GM23338 (cell line): ENCODE measurements around the gene BRD2. TPM values are rescaled to one million over a fixed set of nuclear protein-coding genes. Genes with fewer than 3 reads are reported as not detected.

Experiments used
- ATAC-seq: fragments of 200-7000 bp; cut with Tn5 transposase; 3 replicates; pipeline ENCODE4 v1.9.1; 2020
- DNase-seq: peaks from one replicate; pipeline ENCODE4 v3.0.0-alpha.2; 2015; ENCODE audit warnings: low spot score
- H2AFZ ChIP-seq: fragments of 200-600 bp; sonication (generic); 2 replicates; pipeline ENCODE4 v1.8.0; 2016; ENCODE audit warnings: antibody characterized with exemption, mild to moderate bottlenecking, moderate library complexity
- H3F3A ChIP-seq: fragments of 200-600 bp; sonication (generic); replicated peaks from 2 replicates; pipeline ENCODE4 v1.8.0; 2017; ENCODE audit warnings: antibody characterized with exemption, mixed run types, low read depth
- H3K27ac ChIP-seq: fragments of 200-600 bp; sonication (generic); 2 replicates; pipeline ENCODE4 v1.6.1; 2016; ENCODE audit warnings: low read depth
- H3K27me3 ChIP-seq: fragments of 200-600 bp; sonication (generic); 2 replicates; pipeline ENCODE4 v1.8.0; 2016; ENCODE audit warnings: mild to moderate bottlenecking, mixed run types, moderate library complexity; ENCODE audit not compliant: insufficient read depth
- H3K36me3 ChIP-seq: fragments of 200-600 bp; sonication (generic); 2 replicates; pipeline ENCODE4 v1.8.0; 2016; ENCODE audit warnings: mild to moderate bottlenecking; ENCODE audit not compliant: insufficient read depth
- H3K4me1 ChIP-seq: fragments of 200-600 bp; sonication (generic); 2 replicates; pipeline ENCODE4 v1.8.0; 2016; ENCODE audit warnings: mild to moderate bottlenecking, moderate library complexity; ENCODE audit not compliant: insufficient read depth
- H3K4me2 ChIP-seq: fragments of 200-600 bp; sonication (generic); 2 replicates; pipeline ENCODE4 v1.7.1; 2017; ENCODE audit warnings: mixed run types
- H3K4me3 ChIP-seq: fragments of 200-600 bp; sonication (generic); 2 replicates; pipeline ENCODE4 v1.6.1; 2016; ENCODE audit warnings: mixed run types
- H3K79me2 ChIP-seq: fragments of 200-600 bp; sonication (generic); replicated peaks from 2 replicates; pipeline ENCODE4 v1.8.0; 2017; ENCODE audit warnings: mild to moderate bottlenecking; ENCODE audit not compliant: insufficient read depth
- H3K9me2 ChIP-seq: fragments of 200-600 bp; sonication (generic); 2 replicates; pipeline ENCODE4 v1.8.0; 2017; ENCODE audit not compliant: insufficient read depth
- H4K20me1 ChIP-seq: fragments of 200-600 bp; sonication (generic); replicated peaks from 2 replicates; pipeline ENCODE4 v1.8.0; 2017; ENCODE audit warnings: mild to moderate bottlenecking; ENCODE audit not compliant: insufficient read depth
- H3K27ac Mint-ChIP-seq: 2 replicates; pipeline ENCODE4 v1.8.0; 2020; ENCODE audit warnings: inconsistent platforms, mild to moderate bottlenecking, moderate library complexity, mixed read lengths
- H3K27me3 Mint-ChIP-seq: 3 replicates; pipeline ENCODE4 v1.8.0; 2022; ENCODE audit warnings: low read depth, mild to moderate bottlenecking, moderate library complexity, mixed read lengths, inconsistent platforms; ENCODE audit not compliant: insufficient read depth, poor library complexity
- H3K36me3 Mint-ChIP-seq: 3 replicates; pipeline ENCODE4 v1.8.0; 2021; ENCODE audit warnings: low read depth, mild to moderate bottlenecking, inconsistent platforms, moderate library complexity, mixed read lengths
- H3K4me1 Mint-ChIP-seq: 3 replicates; pipeline ENCODE4 v1.8.0; 2020; ENCODE audit warnings: mild to moderate bottlenecking, inconsistent platforms, mixed read lengths
- H3K4me3 Mint-ChIP-seq: 3 replicates; pipeline ENCODE4 v1.8.0; 2021; ENCODE audit warnings: moderate library complexity, mild to moderate bottlenecking, inconsistent platforms, mixed read lengths
- H3K9me3 Mint-ChIP-seq: 3 replicates; pipeline ENCODE4 v1.8.0; 2020; ENCODE audit warnings: moderate library complexity, mild to moderate bottlenecking, inconsistent platforms, mixed read lengths
- CREB1 ChIP-seq: fragments of 250-450 bp; sonication (Bioruptor Pico); IDR thresholded peaks from 2 replicates; pipeline ENCODE4 v1.5.0; 2020; ENCODE audit warnings: low read depth, mild to moderate bottlenecking, moderate library complexity
- EZH2 ChIP-seq: fragments of 200-600 bp; sonication (generic); IDR thresholded peaks from one replicate; pipeline ENCODE4 v1.8.0; 2017; ENCODE audit warnings: antibody characterized with exemption, mild to moderate bottlenecking, low read depth; ENCODE audit not compliant: unreplicated experiment
- EZH2phosphoT487 ChIP-seq: fragments of 200-600 bp; sonication (generic); IDR thresholded peaks from one replicate; pipeline ENCODE4 v1.8.1; 2018; ENCODE audit warnings: antibody characterized with exemption; ENCODE audit not compliant: unreplicated experiment
- JUNB ChIP-seq: IDR thresholded peaks from one replicate; pipeline ENCODE4 v1.6.1; 2016; ENCODE audit warnings: antibody characterized with exemption; ENCODE audit not compliant: unreplicated experiment
- NANOG ChIP-seq: IDR thresholded peaks from 2 replicates; pipeline ENCODE4 v1.6.1; 2016; ENCODE audit warnings: antibody characterized with exemption, borderline replicate concordance
- POLR2AphosphoS5 ChIP-seq: IDR thresholded peaks from 2 replicates; pipeline ENCODE4 v1.6.1; 2016; ENCODE audit warnings: antibody characterized with exemption, low read depth
- REST ChIP-seq: IDR thresholded peaks from one replicate; pipeline ENCODE4 v1.6.1; 2018; ENCODE audit warnings: antibody characterized with exemption; ENCODE audit not compliant: unreplicated experiment
- STAT1 ChIP-seq: IDR thresholded peaks from one replicate; pipeline ENCODE4 v1.6.1; 2016; ENCODE audit warnings: antibody characterized with exemption; ENCODE audit not compliant: unreplicated experiment
- ZNF114 ChIP-seq: fragments of 250-450 bp; sonication (Bioruptor Pico); IDR thresholded peaks from 2 replicates; pipeline ENCODE4 v1.5.0; 2020; ENCODE audit warnings: mild to moderate bottlenecking, moderate library complexity
- ZNF331 ChIP-seq: fragments of 250-450 bp; sonication (Bioruptor Pico); IDR thresholded peaks from 2 replicates; pipeline ENCODE4 v1.5.0; 2020; ENCODE audit warnings: low read depth, mild to moderate bottlenecking, moderate library complexity
- ZNF462 ChIP-seq: fragments of 250-450 bp; sonication (Bioruptor Pico); IDR thresholded peaks from 2 replicates; pipeline ENCODE4 v1.5.0; 2020; ENCODE audit warnings: mild to moderate bottlenecking, moderate library complexity
- polyA plus RNA-seq: library from polyadenylated mRNA; unstranded; fragments of >200 nt; fragmentation: Nextera tagmentation; extraction: Ambion mirVana; gene quantifications from 2 replicates; pipeline ENCODE4 v1.2.1, GENCODE V29; 2016
- total RNA-seq: library from RNA; depleted of rRNA; stranded (reverse); fragments of >200 nt; shearing (Covaris generic); gene quantifications from 2 replicates; pipeline ENCODE4 v1.2.3, GENCODE V29; 2014
- TF ChIP-seq, protein P1 (sequence below), 2 experiments: fragments of 200-600 bp in 1 of 2; sonication (generic) in 1 of 2; conservative IDR thresholded peaks; 2 replicates each; pipeline versions ENCODE4 v1.5.1 to v1.6.1; 2016 to 2017; ENCODE audit warnings: antibody characterized with exemption in 2 of 2, low read depth in 2 of 2, mild to moderate bottlenecking in 2 of 2, moderate library complexity in 1 of 2
- TF ChIP-seq, protein P2 (sequence below): IDR thresholded peaks from 2 replicates; pipeline ENCODE4 v1.6.1; 2016; ENCODE audit warnings: antibody characterized with exemption

The BRD2 gene
- total and polyA plus RNA-seq, 2 experiments from 2014 or later, result 84.9 to 169 TPM

DNA sequence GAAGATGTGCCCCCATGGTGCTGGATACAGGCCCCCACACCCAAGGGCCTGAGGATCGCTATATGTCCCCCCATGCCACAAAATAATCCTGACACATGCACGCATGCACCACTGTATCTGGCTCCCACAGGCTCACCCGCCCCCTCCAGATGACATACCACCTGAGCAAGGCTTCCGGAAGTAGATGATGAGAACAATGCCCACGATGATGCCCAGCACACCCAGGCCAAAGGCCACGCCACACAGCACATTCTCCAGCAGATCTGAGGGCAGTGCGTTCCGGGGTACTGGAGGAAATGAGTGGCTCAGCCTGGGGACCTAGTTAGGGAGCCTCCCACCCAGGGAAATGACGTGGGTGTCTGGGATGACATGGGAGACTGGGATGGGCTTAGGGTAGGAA, 19.3 kb upstream of the BRD2 start:
- ATAC-seq (no peak), DNase-seq (no peak)
- no peaks in the 10 kb centered on the region for H4K20me1 ChIP-seq
- Mint-ChIP-seq H3K36me3 (no peaks in the 10 kb centered on the region), H3K4me1 (peaks cover 22% of the 10 kb centered on the region), H3K27ac (no peak overlapping the region), H3K27me3 (peaks cover 2% of the 10 kb centered on the region), H3K9me3 (no peaks in the 10 kb centered on the region), H3K4me3 (no peak overlapping the region)
- H3K27me3 ChIP-seq, result no peaks in the 10 kb centered on the region
- H3F3A ChIP-seq, result no peaks in the 10 kb centered on the region; the same call in 1 of the 2 replicates
- no peaks in the 10 kb centered on the region for H3K9me2 ChIP-seq
- H3K4me1 ChIP-seq, result peaks cover 8% of the 10 kb centered on the region; the same call in 1 of the 2 replicates
- no peak overlapping the region for H2AFZ ChIP-seq
- TF ChIP-seq EZH2, result no peak
- TF ChIP-seq JUNB, result no peak
- TF ChIP-seq ZNF462 (CRISPR knock-in tag), result no peak
- TF ChIP-seq, protein P1, sequence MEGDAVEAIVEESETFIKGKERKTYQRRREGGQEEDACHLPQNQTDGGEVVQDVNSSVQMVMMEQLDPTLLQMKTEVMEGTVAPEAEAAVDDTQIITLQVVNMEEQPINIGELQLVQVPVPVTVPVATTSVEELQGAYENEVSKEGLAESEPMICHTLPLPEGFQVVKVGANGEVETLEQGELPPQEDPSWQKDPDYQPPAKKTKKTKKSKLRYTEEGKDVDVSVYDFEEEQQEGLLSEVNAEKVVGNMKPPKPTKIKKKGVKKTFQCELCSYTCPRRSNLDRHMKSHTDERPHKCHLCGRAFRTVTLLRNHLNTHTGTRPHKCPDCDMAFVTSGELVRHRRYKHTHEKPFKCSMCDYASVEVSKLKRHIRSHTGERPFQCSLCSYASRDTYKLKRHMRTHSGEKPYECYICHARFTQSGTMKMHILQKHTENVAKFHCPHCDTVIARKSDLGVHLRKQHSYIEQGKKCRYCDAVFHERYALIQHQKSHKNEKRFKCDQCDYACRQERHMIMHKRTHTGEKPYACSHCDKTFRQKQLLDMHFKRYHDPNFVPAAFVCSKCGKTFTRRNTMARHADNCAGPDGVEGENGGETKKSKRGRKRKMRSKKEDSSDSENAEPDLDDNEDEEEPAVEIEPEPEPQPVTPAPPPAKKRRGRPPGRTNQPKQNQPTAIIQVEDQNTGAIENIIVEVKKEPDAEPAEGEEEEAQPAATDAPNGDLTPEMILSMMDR (conservative IDR thresholded peaks at IDR 0.05; ENCODE audit: low read depth in 2 of 2), result no peak
- no peak for TF ChIP-seq REST
- TF ChIP-seq ZNF114 (CRISPR knock-in tag), result no peak
- TF ChIP-seq CREB1 (CRISPR knock-in tag), result no peak
- no peak for TF ChIP-seq NANOG
- no peak for TF ChIP-seq ZNF331 (CRISPR knock-in tag)
- TF ChIP-seq STAT1, result no peak
- TF ChIP-seq EZH2phosphoT487, result no peak
- TF ChIP-seq, protein P2, sequence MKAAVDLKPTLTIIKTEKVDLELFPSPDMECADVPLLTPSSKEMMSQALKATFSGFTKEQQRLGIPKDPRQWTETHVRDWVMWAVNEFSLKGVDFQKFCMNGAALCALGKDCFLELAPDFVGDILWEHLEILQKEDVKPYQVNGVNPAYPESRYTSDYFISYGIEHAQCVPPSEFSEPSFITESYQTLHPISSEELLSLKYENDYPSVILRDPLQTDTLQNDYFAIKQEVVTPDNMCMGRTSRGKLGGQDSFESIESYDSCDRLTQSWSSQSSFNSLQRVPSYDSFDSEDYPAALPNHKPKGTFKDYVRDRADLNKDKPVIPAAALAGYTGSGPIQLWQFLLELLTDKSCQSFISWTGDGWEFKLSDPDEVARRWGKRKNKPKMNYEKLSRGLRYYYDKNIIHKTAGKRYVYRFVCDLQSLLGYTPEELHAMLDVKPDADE, result no peak
- no peak for TF ChIP-seq POLR2AphosphoS5
- H3K27ac ChIP-seq, result no peak overlapping the region
- H3K4me3 ChIP-seq, result no peak overlapping the region
- H3K36me3 ChIP-seq, result no peaks in the 10 kb centered on the region
- no peaks in the 10 kb centered on the region for H3K79me2 ChIP-seq
- no peak overlapping the region for H3K4me2 ChIP-seq
